Measurements from ENCODE around the gene MAT2B. TPM values are rescaled to one million over a fixed set of nuclear protein-coding genes. Genes with fewer than 3 reads are reported as not detected.

Gene MAT2B
- total RNA-seq, result 38.7 and 73.0 TPM in 2 replicates

- TF ChIP-seq, protein P1, sequence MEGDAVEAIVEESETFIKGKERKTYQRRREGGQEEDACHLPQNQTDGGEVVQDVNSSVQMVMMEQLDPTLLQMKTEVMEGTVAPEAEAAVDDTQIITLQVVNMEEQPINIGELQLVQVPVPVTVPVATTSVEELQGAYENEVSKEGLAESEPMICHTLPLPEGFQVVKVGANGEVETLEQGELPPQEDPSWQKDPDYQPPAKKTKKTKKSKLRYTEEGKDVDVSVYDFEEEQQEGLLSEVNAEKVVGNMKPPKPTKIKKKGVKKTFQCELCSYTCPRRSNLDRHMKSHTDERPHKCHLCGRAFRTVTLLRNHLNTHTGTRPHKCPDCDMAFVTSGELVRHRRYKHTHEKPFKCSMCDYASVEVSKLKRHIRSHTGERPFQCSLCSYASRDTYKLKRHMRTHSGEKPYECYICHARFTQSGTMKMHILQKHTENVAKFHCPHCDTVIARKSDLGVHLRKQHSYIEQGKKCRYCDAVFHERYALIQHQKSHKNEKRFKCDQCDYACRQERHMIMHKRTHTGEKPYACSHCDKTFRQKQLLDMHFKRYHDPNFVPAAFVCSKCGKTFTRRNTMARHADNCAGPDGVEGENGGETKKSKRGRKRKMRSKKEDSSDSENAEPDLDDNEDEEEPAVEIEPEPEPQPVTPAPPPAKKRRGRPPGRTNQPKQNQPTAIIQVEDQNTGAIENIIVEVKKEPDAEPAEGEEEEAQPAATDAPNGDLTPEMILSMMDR (IDR thresholded peaks at IDR 0.05; ENCODE audit: insufficient read depth, low read depth, low read length), result peak; percentile 33
- peak; percentile 96 for DNase-seq (ENCODE audit: low read depth)
- H3K4me3 ChIP-seq (ENCODE audit: low read depth, low read length), result peak within 1 kb of the TSS; percentile 96
Measured at GRCh38 chr5:163505368-163506094, at the start of gene MAT2B. Gene MAT2B, plus strand, starts transcription at chr5:163505619. Its CDS starts 68 bp downstream, at chr5:163505687.

- no peak overlapping the region for H3K4me3 ChIP-seq (ENCODE audit: low read depth, low read length)
- no peak for DNase-seq (ENCODE audit: low read depth)
- TF ChIP-seq, protein P1 (IDR thresholded peaks at IDR 0.05; ENCODE audit: insufficient read depth, low read depth, low read length), result no peak
Measured at GRCh38 chr5:163456029-163456589, 49.3 kb upstream of the MAT2B start.

GRCh38 chr5:163456840-163457239 lies 48.6 kb upstream of the MAT2B start:
- no peak overlapping the region for H3K4me3 ChIP-seq (ENCODE audit: low read depth, low read length)
- no peak for DNase-seq (ENCODE audit: low read depth)
- TF ChIP-seq, protein P1 (IDR thresholded peaks at IDR 0.05; ENCODE audit: insufficient read depth, low read depth, low read length), result no peak

DNA sequence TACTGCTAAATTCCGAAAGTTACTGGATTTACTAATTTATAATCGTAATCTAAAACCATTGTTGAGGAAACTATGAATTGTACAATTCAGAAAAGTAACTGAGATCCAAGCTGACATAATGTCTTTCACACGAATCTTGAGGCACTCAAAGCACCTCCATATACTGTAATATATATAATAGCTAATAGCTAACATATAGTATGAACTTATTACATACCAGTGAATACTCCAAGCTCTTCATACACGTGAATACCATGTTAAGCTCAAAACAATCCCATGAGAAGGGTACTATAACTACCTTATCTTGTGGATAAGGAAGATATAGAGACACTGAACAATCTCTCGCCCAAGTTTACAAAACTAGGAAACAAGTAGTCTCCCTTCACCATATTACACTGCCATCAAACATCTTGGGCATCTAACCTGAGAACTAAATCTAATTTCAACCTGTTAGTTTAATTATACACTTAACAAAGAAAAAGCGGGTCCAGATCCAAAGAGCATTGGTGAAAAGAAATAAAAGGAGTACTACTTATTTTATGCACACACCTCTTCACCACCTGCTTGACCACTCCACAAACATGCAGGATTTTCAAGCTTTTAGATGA lies 46.5 kb upstream of the MAT2B start:
- TF ChIP-seq, protein P1 (IDR thresholded peaks at IDR 0.05; ENCODE audit: insufficient read depth, low read depth, low read length), result no peak
- DNase-seq (ENCODE audit: low read depth), result peak; percentile 16
- H3K4me3 ChIP-seq (ENCODE audit: low read depth, low read length), result peak overlapping the region; percentile 79

DNA sequence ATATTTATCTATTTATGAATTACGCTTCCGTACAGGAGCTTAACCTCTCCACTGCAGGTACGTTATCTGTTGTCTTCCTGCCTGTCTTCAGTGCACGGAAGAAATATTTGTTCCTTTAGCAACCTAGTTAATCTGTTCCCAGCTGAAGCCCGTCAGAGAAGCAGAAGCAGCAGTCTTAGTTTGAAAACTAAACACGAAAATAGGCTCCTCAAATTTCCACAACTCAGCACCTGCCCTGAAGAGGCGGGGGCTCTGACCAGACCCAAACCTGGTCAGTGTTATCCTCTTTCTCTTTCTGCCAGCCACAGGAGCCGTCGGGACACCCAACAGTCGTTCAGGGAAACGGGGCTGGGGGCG lies 46.0 kb upstream of the MAT2B start:
- TF ChIP-seq, protein P1 (IDR thresholded peaks at IDR 0.05; ENCODE audit: insufficient read depth, low read depth, low read length), result no peak
- H3K4me3 ChIP-seq (ENCODE audit: low read depth, low read length), result peak overlapping the region; percentile 79
- DNase-seq (ENCODE audit: low read depth), result peak; percentile 59

- peak; percentile 99 for DNase-seq (ENCODE audit: low read depth)
- peak within 1 kb of the TSS; percentile 79 for H3K4me3 ChIP-seq (ENCODE audit: low read depth, low read length)
- TF ChIP-seq, protein P1 (IDR thresholded peaks at IDR 0.05; ENCODE audit: insufficient read depth, low read depth, low read length), result peak; percentile 3
Measured at GRCh38 chr5:163459819-163460561, 45.4 kb upstream of the MAT2B start, which contains the start of gene NUDCD2. Gene NUDCD2, minus strand, starts transcription at chr5:163460102. Its CDS starts 52 bp downstream, at chr5:163460050.
